ENCODE data around the gene GRM4. TPM values are rescaled to one million over a fixed set of nuclear protein-coding genes. Genes with fewer than 3 reads are reported as not detected.

Gene GRM4
- total RNA-seq, 1 donor from 2014 or later, result 0.19 TPM

DNA sequence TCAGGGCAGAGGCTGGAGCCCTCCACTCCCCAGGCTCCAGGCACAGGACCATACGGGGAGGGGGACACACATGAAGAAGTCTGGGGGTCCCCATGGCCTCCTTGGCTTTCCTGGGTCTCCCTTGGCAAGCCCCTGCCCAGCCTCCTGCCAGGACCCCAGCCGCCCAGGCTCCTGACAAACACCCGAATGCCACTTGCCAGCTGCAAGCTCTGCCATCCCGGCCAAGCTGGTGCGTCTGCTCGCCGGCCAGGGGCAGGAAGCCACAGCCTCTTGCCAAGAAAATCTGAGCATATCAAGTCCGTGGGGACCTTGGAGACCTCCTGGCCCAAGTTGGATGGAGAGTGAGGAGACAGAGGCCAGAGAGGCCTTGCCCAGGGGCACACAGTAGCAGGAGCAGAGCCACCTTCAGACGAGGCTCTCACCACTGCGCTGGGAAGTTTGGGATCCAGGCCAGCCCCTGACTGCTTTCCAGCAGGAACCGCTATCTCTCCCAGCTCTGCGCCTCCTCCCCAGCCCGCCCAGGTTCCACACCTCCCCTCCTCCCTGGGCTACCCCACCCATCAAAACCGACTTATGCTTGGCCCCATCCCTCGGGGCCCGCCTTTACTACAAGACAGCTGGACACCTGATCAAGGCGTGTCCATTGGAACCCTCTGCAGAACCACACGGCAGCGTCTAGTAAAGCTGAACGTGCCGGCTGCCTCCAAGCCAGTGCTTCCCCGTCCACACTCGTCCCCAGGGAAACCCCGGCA, 80.2 kb downstream of the GRM4 start:
- peak; percentile 18 for DNase-seq (ENCODE audit: low read depth)

DNA sequence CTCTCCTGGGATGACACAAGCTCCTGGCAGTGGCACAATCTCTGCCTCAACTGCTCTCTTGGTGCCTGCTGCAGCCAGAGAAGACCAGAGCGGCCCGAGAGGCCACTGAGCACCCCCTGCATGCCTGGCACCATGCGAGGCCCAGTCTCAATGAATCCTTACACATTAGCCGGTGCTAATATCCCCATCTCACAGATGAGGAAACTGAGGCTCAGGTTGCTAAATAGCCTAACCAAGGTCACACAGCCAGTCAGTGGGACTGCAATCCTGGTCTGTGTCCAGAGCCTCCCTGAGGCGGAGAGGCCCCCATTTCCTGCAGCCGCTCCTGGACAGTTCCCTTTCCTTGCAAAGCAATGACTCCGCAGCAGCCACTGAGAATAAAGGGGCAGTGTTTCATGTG, 81.2 kb downstream of the GRM4 start:
- DNase-seq (ENCODE audit: low read depth), result no peak

DNA sequence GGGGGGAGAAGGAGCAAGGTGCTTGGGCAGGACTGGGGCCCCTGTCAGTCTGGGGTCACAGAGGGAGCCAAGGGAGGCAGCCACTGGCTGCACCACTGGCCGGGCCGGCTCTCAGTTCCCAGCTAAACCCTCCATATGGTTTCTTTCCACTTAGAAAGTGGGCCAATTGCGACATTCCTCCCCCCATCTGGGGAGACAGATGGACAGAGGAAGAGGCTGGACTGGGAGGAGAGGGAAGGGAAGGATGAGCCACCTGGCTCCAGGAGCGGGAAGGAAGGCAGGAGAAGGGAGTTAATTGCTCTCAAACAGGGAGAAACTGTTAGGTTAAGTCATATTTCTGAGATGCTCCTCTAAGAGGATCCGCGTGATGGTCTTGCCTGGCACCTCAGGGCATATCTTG, 82.2 kb downstream of the GRM4 start:
- no peak for DNase-seq (ENCODE audit: low read depth)

DNA sequence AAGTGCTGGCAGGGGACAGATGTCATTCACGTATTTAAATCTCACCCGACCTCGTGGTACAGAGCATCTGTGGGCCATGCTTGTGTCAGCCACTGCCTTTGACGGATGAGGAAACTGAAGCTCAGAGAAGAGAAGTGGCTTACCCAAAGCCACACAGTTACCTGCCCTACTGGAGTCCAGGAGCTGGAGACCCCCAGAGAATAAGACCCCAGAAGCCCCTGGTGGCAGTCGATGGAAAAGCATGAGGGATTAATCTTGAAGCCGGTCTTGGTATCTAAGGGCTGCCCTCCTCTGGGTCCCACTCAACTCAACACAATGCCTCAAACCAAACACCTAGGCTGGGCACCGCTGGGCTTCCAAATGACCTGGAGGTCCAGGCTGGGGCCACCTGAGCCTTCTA, 83.1 kb downstream of the GRM4 start:
- no peak for DNase-seq (ENCODE audit: low read depth)

DNA sequence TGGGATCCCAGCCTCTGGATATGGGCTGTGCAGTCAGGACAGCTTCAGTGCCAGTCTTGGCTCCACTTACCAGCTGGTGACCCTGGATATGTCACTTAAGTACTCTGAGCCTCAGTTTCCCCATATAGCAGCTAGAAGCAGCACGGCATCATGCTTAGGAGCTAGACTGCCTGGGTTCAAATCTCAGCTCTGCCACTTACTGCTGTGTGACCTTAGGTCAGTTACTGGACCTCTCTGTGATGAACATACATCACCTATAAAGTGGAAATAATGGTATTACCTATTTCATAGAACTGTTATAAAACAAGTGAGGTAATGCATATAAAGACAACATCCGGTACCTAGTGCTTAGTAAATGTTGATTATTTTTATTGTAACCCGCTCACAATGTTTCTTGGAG, 83.7 kb downstream of the GRM4 start:
- no peak for DNase-seq (ENCODE audit: low read depth)

DNA sequence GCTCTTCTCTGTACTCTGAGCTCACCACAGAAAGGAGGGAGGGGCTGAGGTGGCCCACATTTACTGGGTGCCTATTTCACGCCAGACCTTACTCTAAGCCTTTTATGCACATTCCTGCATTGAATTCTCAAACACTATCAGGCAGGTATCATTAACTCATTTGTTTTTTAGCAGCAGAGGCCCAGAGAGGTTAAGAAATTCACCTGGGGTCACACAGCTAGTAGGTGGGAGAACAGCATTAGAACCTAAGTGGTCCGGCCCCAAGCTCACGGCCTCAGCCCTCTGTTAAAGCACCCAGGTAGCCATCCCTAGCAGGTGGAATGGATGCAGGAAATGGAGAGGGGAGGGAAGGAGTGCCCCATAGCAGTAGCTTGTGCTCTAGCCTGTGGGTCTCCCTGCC, 84.5 kb downstream of the GRM4 start:
- DNase-seq (ENCODE audit: low read depth), result no peak

DNA sequence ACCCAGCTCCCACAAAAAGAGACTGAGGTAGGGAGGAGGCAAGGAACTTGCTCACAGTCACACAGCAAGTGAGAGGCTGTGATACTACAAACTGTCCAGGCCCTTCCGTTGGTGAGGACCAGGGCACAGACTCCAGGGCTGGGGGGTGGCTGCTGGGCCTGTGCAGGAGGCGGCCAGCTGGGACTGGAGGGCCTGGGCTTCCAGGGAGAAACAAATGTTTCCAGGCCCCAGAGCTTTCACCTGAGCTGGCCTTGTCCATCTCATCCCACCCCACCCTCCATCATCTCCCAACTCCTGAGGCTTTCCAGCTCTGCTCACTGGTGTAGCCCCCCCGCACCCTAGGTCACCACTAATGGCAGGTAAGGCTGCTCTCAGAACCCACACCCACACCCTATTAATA, 86.0 kb downstream of the GRM4 start:
- no peak for DNase-seq (ENCODE audit: low read depth)

DNA sequence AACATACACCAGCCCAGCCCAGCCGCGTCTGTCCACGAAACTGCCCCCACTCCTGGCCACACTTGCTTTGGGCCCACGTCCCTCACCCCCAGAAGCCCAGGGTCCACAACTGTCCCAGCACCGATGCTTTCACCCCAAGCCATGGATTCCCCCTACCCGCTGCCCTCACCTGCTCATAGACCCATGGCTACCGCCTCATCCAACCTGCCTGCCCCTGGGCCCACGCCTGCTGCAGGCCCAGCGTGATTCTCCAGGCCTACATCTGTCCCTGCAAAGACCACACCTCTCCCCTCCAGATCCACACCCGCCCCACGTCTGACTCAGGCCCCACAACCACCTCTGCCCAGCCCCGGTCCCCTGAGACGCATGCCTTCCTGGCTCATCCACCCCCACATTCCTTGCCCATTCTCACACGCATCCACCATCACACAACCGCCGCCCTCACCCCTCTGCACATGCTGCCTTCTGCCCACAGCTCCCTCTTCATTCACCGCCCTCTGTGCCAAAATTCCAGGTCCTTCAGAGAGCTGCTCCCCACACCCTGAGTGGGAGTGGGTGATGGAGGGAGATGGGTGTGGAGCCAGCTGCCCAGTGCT, 86.7 kb downstream of the GRM4 start:
- DNase-seq (ENCODE audit: low read depth), result peak; percentile 73

DNA sequence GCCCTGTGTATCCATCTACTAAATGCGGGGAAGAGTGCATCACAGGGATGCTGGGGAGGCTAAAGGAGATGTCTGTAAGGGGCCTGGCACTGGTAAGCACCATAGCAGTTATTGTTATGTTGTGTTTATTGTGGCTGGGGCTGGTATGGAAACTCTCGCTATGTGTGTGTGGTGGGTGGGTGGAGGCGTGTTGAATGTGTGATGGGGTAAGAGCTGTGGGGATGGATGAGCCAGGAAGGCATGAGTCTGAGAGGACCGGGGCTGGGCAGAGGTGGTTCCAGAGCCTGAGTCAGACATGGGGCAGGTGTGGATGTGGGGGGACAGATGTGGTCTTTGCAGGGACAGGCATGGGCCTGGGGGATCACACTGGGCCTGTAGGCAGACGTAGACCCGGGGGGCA, 88.1 kb downstream of the GRM4 start:
- no peak for DNase-seq (ENCODE audit: low read depth)

DNA sequence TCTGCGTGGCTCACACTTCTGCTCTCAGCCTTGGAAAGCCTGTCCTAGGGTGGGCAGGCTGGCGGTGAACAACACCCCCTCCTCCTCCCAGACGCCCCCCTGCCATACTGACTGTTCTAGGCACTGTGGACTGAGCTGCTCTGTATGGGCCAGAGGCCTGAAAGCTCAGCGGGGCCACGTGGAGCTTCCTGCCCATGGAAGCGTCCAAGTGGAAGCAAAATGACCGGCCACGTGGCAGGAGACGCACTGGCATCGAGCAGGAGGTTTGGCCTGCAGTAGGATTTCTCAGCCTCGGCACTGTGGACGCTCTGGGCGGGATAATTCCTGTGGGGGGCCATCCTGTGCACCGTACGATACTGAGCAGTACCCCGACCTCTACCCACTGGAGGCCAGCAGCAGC, 88.7 kb downstream of the GRM4 start:
- no peak for DNase-seq (ENCODE audit: low read depth)

DNA sequence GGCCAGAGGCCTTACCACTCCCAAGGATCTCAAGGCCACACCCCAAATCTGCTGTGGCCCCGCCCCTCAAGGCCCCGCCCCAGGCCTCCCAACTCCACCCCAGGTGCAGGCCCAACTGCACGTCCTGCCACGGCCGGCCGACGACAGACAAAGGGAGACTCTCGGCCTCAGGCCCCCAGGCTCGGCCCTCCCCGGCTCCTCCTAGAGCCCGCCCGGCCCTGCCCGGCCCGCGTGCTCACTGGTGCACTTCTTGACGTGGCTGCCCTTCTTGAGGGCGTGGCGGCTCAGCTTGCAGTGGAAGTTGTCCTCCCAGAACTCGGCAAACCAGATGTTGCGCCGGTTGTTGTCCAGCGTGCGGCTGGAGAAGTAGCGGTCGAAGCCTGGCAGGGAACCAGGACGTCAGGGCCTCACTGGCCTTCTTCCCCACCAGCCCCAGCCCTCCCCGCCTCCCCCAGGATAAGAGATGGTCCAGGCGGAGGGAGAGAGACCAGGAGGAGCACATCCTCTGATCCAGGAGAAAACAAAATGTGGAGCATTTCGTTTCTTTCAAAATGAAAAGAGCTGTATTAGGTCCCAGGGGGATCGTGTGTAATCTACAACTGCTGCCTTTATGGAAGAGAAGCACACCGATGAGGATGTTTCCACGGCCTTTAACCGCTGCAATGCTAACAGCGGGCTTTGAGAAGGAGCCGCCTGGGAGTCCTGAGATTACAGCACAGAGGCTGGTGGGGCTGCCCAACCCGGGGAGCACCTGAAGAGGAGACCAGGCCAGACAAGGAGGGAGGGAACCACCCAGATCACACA, 89.4 kb downstream of the GRM4 start:
- no peak for DNase-seq (ENCODE audit: low read depth)

DNA sequence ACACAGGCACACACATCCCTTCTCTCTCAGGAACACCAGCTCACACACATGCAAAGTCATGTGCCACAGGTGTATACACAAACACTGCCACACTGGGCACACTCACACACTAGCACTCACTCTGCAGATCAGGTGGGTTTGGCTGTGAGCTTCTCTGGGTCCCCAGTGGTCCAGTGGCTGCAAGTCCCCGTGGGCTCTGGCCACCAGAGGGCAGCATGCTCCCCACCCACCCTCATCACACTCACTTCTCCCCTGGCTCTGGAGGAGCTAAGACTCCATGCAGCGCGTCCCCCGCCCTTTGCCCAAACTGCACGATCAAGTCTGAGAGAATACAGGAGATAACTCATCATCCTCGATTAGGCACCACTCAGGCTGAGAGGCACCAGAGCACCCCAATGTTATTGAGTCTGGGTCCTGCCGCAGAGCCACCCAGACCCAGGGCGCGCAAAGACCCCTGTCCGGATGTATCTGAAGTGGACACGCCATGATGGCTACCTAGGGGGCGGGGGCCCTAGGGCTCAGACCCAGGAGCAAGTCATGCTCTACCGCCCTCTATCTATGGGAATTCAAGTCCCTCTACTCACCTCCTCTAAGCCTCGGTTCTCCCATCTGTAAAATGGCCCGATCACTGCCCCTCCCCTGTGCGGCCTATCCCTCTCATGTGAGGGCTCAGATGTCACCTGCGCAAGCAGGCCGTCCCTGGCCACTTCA, 90.5 kb downstream of the GRM4 start:
- DNase-seq (ENCODE audit: low read depth), result peak; percentile 73

DNA sequence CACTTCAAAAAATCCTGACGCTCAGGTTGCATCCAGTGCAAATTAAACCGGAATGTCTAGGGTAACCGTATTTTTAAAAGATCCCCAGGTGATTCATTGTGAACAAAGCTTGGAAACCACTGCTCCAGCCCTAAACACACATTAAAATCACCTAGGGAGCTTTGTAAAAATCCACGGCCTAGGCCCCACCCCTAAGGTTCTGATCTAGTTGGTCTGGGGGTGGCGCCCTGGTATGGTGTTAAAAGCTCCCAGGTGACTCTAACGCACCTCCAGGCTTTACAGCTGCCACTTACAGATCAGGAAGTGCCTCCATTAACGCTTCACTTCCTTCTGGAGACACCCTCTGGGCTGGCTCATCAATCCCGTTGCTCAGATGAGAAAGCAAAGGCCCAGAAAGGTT, 92.2 kb downstream of the GRM4 start:
- DNase-seq (ENCODE audit: low read depth), result no peak

DNA sequence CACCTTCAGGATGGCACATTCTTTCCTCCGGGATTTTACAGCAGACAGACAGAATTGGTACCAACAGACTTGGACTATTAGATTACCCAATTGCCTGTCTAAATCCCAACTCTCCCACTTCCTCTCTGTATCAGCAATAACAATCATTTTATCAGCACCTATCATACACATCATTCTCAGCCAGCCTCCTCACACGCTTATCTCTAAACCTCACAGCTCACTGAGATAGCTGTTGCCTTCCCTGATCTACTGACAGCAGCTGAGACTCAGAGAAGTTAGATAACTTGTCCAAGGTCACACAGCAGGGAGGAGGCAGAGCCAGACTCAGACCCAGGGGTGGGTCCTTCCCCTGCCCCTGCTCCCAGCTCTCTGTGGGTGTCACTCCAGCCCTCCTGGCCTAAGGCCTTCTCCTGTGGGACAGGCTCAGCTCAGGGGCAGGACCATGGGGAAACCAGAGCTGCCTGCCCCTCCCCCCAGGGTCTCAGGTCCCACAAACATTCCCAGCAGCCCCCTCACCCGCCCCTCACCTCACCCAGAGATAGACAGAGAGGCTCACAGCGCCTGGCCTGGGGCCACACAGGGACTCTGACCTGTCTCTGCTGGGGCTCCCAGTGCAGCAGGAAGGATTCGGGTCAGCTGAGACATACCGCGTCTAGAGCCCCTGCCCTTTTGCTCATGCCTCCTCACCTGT, 92.8 kb downstream of the GRM4 start:
- DNase-seq (ENCODE audit: low read depth), result no peak

DNA sequence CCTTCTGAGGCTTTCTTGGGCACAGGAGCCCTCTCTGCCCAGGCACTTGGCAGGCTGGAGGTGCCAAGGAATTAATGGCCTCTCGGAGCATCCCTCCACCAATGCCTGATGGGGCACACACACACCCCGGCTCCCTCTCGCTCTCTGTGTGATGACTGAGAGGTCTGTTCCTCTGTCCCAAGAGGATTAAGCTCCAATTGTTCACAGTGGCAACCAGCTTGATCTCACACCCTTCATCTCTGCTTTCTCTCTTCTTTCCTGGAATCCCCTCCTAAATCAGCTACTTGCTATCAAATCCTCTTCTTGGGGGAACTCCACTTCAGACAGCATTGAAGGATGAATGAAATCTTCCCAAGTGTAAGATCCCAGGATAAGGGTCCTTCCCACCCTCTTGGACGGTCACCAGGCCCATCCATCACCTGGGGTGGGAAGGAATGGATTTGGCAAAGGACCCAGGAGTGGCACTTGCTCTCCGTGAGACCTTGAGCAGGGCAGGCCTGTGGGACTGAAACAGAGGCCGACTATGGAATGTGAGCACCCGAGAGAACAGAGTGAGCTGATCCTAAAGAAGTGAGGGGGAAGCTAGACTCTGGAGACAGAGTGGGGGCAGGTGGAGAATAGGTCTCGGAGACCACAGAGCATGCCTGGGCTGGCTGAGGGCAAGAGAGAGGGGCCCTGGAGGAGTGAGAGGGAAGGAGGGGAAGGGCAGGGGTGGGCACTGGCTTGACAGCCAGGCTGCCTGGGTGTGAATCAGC, 93.6 kb downstream of the GRM4 start:
- no peak for DNase-seq (ENCODE audit: low read depth)

DNA sequence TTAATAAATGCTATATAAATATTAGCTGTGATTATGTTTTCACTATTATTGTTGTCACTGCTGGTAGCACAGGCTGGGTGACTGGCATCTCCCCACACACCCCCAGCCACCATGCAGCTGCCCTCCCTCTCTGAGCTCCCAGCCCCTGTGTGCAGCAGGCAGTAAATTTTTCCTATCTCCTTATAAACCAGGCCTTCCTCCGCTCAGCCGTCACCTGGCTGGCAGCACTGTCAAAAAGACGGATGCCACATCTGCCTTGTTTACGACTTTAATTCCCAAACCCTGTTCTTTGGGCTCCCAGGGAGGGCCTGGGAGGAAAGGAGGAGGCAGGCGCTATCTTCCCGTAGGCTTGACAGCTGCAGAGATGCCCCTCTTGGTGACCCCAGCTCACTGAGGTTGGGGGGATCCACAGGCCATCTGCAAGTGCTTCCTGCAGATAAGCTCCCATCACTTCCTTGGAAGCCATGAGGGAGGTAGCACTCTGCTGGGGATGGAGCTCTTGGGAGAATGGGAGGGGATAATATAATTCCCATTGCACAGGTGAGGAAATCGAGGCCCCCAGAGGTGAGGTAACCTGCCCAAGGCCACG, 94.5 kb downstream of the GRM4 start:
- DNase-seq (ENCODE audit: low read depth), result no peak

DNA sequence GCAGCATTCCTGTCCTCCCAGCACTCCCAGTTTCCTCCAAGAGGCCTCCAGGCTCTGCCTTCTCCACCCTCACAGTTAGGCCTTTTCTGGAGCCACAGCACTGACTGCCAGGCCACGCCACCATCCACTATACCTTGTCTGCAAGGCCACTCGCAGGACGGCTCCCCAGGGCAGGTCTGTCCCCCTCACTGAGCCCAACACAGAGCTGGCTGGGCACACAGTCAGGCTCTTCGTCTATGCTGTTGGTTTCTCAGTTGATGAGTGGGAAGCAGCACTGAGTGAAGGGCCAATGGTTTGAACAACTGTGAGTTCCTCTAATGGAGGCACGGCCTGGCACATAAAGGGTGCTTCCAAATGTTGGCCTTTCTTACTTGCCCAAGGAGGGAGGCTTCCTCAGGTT, 95.2 kb downstream of the GRM4 start:
- no peak for DNase-seq (ENCODE audit: low read depth)

DNA sequence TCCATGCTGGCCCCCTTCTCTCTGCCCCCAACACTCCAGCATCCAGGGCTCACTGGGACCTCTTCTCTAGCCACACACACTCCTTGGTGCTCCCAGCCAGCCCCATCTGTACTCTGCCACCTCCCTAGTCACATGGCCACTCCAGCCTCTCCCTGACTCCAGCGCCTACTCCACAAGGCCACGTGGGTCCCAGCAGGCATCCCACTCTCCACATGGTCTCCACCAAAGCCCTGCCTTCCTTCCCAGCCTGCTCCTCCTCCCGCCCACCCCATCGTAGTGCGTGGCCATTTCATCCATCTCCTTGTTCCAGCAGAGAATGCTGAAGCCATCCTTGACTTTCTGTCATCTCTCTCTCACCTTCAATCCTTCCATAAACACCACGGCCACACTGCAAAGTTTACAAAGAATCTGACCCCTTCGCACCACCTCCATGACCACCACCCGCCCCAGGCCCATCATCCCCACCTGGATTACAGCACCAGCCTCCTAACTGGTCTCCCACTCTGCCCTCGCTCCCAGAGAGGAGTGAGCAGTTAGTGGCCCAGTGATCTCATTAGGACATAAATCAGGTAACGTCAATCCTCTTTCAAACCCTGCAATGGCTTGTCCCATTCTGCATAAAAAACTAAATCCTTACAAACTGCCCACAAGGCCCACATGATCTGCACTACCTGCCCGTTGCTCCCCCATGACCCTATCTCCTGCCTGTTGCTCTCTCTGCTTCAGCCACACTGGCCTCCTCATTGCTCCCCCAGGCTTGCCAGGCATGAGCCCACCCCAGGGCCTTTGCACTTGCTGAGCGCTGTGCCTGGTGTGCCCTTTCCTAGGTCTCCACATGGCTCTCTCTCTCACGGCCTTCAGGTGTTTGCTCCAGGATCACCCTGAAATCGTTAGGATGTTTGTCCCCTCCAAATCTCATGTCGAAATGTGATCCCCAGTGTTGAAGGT, 96.2 kb downstream of the GRM4 start:
- DNase-seq (ENCODE audit: low read depth), result no peak
